PFSK-1 (cell line): ENCODE results near the gene MRPL55.

Experiments
- FOXP2 ChIP-seq: optimal IDR thresholded peaks from 2 replicates; pipeline ENCODE3; 2011; ENCODE audit warnings: borderline replicate concordance, control low read depth, inconsistent platforms; ENCODE audit not compliant: insufficient read depth; ENCODE audit errors: extremely low read length, extremely low read depth
- POLR2AphosphoS5 ChIP-seq: IDR thresholded peaks from 2 replicates; pipeline ENCODE4 v1.6.1; 2012; ENCODE audit warnings: low read depth, mild to moderate bottlenecking, control low read depth, low read length, moderate library complexity
- SIN3A ChIP-seq: IDR thresholded peaks from 2 replicates; pipeline ENCODE4 v1.6.1; 2012; ENCODE audit warnings: mild to moderate bottlenecking, low read length, moderate library complexity, borderline replicate concordance; ENCODE audit not compliant: insufficient read depth
- TAF1 ChIP-seq: IDR thresholded peaks from 2 replicates; pipeline ENCODE4 v1.6.1; 2012; ENCODE audit warnings: low read length, control low read depth, borderline replicate concordance; ENCODE audit not compliant: insufficient read depth
- TF ChIP-seq, protein P1 (sequence below), 2 experiments: IDR thresholded peaks; 2 replicates each; pipeline versions ENCODE4 v1.6.1 to v1.8.0; 2011 to 2012; ENCODE audit warnings: low read depth in 2 of 2, low read length in 2 of 2, control low read depth in 1 of 2, inconsistent platforms in 1 of 2, mild to moderate bottlenecking in 1 of 2, moderate library complexity in 1 of 2; ENCODE audit not compliant: insufficient read depth in 1 of 2

MRPL55 gene

DNA sequence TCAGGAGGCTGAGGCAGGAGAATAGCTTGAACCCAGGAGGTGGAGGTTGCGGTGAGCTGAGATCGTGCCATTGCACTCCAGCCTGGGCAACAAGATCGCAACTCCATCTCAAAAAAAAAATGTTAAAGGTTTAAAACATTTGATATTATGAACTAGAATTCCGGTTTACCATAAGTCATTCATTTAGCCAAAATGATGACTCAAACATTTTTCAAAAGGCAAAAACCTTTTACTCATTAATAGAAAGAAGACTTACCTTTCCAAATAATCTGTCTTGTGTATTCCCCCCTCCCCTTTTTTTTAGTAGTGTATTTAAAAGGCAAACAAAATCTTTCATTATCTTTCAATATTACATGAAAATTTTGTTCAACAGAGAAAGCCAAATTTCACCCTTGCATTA is 8.2 kb upstream of the MRPL55 start:
- no peak for TF ChIP-seq TAF1
- TF ChIP-seq, protein P1, sequence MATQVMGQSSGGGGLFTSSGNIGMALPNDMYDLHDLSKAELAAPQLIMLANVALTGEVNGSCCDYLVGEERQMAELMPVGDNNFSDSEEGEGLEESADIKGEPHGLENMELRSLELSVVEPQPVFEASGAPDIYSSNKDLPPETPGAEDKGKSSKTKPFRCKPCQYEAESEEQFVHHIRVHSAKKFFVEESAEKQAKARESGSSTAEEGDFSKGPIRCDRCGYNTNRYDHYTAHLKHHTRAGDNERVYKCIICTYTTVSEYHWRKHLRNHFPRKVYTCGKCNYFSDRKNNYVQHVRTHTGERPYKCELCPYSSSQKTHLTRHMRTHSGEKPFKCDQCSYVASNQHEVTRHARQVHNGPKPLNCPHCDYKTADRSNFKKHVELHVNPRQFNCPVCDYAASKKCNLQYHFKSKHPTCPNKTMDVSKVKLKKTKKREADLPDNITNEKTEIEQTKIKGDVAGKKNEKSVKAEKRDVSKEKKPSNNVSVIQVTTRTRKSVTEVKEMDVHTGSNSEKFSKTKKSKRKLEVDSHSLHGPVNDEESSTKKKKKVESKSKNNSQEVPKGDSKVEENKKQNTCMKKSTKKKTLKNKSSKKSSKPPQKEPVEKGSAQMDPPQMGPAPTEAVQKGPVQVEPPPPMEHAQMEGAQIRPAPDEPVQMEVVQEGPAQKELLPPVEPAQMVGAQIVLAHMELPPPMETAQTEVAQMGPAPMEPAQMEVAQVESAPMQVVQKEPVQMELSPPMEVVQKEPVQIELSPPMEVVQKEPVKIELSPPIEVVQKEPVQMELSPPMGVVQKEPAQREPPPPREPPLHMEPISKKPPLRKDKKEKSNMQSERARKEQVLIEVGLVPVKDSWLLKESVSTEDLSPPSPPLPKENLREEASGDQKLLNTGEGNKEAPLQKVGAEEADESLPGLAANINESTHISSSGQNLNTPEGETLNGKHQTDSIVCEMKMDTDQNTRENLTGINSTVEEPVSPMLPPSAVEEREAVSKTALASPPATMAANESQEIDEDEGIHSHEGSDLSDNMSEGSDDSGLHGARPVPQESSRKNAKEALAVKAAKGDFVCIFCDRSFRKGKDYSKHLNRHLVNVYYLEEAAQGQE (IDR thresholded peaks at IDR 0.05; ENCODE audit: insufficient read depth in 1 of 2, low read depth in 2 of 2, low read length in 2 of 2) = no peak
- TF ChIP-seq FOXP2 = no peak
- TF ChIP-seq POLR2AphosphoS5 = no peak
- no peak for TF ChIP-seq SIN3A

DNA sequence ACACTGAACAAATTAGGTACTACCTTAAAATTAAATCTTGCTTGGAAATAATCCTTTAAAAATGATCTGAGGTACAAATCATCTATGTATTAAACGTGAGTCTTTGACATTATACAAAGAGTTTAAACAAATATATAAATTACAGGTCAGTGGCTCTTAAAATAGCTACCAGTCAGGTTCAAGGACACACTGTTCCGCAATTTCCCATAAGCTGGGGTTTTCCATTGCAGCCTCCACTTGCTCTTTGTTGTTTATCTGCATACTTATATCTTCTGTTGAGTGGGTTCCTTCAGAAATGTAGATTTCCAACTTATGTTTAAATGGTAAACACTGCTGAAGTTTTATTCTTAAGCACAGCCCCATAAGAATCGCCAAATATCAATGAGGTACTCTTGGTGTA is 5.7 kb upstream of the MRPL55 start:
- no peak for TF ChIP-seq SIN3A
- no peak for TF ChIP-seq TAF1
- TF ChIP-seq POLR2AphosphoS5 = no peak
- no peak for TF ChIP-seq FOXP2
- TF ChIP-seq, protein P1 (IDR thresholded peaks at IDR 0.05; ENCODE audit: insufficient read depth in 1 of 2, low read depth in 2 of 2, low read length in 2 of 2) = no peak

DNA sequence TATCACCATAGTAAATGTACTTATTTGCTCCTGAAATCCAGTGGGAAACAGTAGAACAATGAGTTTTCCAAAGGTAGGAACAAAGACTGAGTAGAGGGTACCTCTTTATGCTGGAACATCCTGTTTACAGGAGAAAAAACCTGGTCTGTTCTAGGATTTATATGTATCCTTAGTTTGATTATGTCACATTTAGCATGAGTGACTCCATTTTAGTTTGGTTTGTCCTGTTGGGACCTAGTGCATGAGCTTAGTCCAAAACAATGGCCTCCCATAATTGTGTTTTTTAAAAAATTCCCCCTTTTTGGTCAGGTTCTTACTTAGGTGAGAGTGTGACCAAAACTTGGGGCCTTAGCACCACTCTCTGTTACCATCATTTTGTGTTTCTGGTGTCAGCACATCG is 3.5 kb upstream of the MRPL55 start:
- TF ChIP-seq SIN3A (no peak), FOXP2 (no peak), TAF1 (no peak), POLR2AphosphoS5 (no peak)
- TF ChIP-seq, protein P1 (IDR thresholded peaks at IDR 0.05; ENCODE audit: insufficient read depth in 1 of 2, low read depth in 2 of 2, low read length in 2 of 2) = no peak

DNA sequence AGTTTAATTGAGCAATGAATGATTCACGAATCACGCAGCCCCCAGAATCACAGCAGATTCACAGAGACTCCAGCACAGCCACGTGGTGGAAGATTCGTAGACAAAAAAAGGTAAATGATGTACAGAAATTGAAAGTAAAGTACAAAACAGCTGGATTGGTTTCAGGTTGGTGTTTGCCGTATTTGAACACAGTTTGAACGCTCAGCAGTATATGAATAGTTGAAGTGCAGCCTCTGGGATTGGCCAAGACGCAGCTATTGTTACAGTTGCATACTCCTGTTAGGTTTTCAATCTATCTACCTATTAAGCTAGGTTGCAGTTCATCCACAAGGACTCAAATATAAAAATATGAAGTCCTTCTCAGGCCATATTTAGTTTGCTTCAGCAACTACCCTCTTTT is 3.1 kb upstream of the MRPL55 start:
- TF ChIP-seq FOXP2 (no peak), TAF1 (no peak), POLR2AphosphoS5 (no peak), SIN3A (no peak)
- TF ChIP-seq, protein P1 (IDR thresholded peaks at IDR 0.05; ENCODE audit: insufficient read depth in 1 of 2, low read depth in 2 of 2, low read length in 2 of 2) = no peak

DNA sequence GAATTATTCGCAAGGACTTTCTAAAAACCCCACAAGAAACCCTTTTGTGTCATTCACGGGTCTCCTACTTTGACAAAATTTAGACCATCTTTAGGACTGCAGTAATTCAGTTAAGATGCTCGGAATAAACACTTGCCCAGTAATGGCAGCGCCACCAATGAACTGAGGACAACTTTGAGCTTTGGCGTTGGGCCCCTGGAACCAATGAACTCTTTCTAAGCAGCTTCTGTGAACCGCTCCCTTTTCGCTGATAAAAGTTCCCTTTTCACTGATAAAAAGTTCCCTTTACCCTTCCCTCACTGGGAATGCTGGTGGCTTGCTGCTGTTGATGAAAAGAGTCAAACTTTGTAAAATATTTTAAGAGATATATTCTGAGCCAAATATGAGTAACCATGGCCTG is 1.5 kb upstream of the MRPL55 start:
- TF ChIP-seq SIN3A (no peak), POLR2AphosphoS5 (no peak), TAF1 (no peak), FOXP2 (no peak)
- TF ChIP-seq, protein P1 (IDR thresholded peaks at IDR 0.05; ENCODE audit: insufficient read depth in 1 of 2, low read depth in 2 of 2, low read length in 2 of 2) = no peak
